GM18519 (cell line): ENCODE data around the gene ENO4.

ENCODE experiments used
- ATAC-seq: cut with Tn5 transposase; IDR thresholded peaks from one replicate; pipeline ENCODE4 v1.9.1; 2021; ENCODE audit warnings: mild to moderate bottlenecking, moderate library complexity; ENCODE audit not compliant: unreplicated experiment, low FRiP score

ENO4 gene

DNA sequence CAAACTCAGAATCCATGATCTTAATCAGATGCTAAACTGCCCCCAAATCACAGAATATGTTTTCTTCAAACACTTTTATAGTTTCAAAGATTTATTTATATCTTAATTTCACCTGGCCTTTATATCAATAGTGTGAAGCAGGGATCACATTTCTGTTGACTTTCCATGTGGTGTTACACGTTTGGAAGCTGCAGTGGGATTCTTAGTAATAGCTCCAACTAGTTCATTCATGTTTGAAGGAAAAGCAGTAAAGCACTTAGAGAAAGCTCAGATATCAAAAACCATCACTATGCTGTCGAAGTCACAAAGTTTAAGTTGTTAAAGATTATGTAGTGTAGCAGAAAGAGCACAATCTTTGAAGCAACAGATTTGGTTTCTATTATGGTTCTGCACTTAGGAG lies 16.8 kb downstream of the ENO4 start:
- ATAC-seq, result no peak

- no peak for ATAC-seq
Measured at GRCh38 chr10:116866987-116867595, 17.8 kb downstream of the ENO4 start.

- ATAC-seq, result no peak
Measured at GRCh38 chr10:116868198-116868676, 18.9 kb downstream of the ENO4 start.

- no peak for ATAC-seq
Measured at GRCh38 chr10:116868722-116869121, 19.4 kb downstream of the ENO4 start.

DNA sequence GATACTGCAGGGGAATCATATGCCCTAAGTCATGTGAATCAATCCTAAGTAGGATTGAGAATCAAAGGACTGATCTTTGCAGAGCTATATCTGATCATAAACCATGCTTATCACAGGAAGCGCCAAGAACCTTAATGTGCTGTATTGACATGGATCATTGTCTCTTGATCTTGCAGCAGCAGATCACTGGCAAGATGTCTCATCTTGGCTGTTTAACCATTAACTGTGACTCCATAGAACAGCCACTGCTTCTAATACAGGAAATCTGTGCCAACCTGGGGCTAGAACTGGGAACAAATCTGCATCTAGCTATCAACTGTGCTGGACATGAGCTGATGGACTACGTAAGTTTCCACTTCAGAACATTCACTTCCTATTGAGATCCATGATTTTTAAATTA lies 21.6 kb downstream of the ENO4 start:
- no peak for ATAC-seq

GRCh38 chr10:116873134-116873533 lies 23.8 kb downstream of the ENO4 start:
- ATAC-seq, result no peak

GRCh38 chr10:116875897-116876296 lies 26.6 kb downstream of the ENO4 start:
- no peak for ATAC-seq

DNA sequence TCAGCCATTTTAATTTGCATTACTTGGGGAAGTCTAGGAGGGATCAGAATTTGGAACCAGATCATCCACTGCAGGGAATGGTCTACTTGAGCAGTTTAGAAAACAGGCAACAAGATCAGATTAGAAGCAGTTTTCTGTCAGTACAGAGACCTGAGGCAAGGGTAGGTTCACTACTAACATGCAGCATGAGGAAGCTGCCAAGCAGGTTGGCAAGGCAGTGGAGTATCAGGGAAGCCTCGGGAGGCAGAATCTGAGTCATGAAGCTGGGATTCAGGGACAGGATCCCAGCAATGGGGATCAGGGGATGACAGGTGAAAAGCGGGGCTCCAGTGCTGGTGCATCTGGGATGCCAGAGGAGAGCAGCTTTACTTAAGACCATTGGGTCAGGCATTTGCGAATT lies 28.1 kb downstream of the ENO4 start:
- ATAC-seq, result no peak

DNA sequence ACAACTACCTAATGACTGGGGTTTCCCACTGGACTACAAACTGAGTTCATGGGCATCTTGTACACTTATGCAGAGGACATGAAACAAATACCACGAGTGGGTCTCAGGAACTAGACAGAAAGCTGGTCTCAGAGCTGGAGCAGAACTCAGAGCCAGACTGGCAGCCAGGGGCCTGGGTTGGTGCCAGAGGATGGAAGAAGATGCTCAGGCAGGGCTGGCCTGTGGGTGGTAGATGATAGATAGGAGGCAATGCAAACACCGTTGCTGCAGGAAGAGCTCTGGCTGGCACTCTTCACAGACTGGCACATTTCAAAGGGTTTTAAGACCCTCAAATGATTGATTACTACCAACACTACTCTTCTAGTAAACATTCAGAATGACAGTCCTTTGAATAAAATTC lies 28.8 kb downstream of the ENO4 start:
- ATAC-seq, result no peak

- no peak for ATAC-seq
Measured at GRCh38 chr10:116879817-116880216, 30.5 kb downstream of the ENO4 start.

DNA sequence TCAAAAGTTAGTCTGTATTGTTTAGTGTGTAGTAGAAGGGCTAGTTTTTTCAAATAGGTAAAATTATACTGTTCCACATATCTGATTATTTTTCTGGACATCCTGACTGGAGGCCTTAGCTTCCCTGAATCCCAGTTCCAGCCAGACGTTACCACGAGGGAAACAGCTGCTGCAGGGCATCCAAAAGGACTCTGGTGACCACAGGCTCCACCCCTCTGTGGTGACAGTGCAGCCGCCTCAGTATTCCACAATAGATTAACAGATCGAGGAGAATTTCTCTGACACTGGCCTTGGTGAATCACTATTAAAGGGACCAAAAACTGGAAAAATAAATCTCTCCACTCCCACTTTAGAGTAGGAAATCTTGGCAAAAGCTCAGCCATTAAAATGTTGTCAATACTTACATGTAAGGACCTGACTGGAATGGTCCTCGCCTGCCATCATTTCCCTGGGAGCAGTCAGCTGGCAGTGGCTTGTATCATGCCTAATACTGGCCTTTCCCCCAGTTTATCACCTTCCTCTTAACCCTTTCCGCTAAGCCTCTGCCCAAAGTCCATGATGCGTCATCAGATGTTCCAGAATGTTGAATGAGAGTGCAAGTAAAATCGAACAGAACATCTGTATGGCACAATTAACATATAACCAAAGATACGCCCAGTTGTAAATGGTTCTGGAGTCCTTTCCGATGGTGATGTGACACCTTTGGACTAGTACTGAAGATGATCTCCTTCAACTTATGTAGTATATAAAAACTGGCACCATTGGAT lies 31.6 kb downstream of the ENO4 start:
- no peak for ATAC-seq

DNA sequence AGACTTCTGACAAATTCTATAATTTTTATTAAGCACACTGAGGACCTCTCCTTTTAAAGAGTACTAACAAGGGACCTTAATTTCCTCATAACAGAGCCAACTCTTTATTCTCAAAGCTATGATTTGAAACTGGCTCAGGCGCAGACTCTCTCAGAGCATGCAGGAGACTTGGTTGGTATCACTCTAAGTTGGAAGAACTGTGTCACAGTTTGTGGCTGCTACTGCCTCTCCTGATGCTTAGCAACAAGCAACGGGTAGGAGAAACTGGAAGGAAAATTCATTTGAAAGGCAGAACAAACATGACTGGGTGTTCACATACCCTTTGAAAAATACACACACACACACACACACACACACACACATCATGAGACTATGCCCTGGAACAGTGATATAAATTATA lies 33.3 kb downstream of the ENO4 start:
- no peak for ATAC-seq

DNA sequence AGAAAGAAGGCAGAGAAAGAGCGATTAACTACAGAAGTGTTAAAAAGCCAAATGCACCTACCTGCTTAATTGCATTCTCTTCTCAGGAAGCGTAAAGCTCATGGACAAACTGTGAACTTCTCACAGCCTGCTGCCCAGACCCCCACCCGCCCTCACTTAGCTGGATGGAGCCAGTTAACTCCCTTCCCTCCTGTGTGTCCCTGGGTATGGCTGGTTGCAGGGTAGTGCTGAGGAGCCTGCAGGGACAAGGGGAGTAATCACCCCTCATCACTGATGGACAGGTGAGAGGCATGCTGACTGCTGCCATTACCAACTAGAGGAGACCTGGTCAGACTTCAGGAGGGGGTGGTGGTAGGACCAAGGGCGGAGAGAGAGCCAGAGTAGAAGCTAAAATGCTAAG lies 37.5 kb downstream of the ENO4 start:
- ATAC-seq, result no peak

DNA sequence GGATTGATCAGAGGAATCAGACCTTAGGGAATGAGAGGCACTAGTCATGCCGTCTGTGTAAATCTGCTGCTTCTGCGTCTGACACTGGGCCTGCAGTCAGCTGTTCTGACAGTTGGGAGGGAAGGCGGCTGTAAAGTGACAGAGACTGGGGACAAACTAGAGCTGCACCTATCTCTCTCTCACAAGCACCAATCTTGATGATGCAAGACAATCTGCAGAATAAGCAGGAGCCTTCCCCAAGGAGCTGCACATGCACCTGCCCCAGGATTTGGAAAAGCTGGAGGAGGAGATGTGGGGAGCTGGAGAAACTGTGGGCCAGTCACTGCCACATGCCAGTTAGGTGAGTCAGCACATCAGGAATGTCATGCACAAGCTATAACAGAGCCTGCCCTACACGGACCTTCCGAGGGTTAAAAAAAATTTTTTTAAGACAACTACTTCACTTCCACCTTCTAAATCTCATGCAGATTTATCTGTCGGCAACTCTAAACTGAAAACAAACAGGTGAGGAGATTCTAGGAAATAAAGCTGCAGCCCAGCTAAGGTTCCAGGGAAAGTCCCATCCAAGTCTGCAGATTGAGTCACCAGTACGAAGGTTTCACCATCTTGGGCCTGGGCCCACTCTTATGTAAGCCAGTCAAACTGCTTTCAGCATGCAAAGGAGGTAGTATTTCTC lies 39.2 kb downstream of the ENO4 start:
- no peak for ATAC-seq

- no peak for ATAC-seq
Measured at GRCh38 chr10:116889066-116889465, 39.8 kb downstream of the ENO4 start.

DNA sequence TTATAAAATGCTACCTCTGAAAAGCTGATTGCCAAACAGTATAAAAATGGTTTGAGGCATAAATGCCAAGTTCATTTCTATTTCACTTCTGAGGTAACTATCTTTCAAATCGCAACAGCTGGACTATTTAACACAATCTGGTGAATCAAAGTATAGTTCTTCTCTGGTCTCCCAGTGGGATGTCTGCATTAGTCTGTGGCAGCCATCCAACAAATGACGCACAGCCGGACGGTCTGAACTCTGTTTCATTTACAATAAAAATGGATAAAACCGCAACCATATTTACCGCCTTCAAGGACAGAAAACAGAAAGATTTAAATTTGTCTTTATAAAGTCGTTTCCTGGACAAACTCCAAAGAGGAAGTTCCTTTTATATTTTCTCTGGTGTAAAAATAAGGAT lies 41.9 kb downstream of the ENO4 start:
- ATAC-seq, result no peak

DNA sequence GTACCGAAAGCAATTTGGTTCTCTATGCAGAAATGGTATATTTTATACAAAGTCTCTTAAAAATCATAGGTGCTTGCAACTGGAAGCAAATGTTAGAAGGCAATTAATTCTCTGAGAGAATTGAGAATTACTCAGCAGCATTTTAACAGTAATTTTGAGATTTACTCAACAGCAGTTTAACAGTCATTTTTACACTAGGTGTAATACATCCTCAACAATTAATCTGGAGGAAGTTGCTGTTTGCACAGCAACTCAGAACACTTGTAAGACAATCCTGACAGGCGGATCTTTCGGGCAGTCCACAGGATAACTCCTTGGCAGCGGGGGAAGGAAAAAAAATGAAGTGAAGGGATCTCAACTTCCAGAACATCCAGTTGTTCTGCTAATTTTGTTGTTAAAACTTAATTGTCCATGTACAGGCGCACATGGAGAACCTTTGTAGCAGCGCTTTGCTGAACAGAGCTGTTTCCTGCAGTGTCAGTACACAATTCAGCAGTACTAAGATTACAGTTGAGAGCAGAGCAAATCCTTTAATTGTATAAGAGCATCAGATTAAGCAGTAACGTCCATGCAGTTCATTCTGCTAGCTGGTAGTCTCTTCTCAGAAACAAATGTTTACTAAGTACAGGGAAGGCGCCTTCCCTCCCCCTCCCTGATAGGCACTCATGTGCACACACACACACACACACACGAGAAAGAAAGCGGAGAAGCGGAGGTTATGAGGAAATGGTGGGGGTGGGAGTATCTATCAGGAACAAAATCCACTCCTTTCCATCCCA lies 43.8 kb downstream of the ENO4 start:
- ATAC-seq, result no peak

- no peak for ATAC-seq
Measured at GRCh38 chr10:116893686-116894037, 44.4 kb downstream of the ENO4 start.

DNA sequence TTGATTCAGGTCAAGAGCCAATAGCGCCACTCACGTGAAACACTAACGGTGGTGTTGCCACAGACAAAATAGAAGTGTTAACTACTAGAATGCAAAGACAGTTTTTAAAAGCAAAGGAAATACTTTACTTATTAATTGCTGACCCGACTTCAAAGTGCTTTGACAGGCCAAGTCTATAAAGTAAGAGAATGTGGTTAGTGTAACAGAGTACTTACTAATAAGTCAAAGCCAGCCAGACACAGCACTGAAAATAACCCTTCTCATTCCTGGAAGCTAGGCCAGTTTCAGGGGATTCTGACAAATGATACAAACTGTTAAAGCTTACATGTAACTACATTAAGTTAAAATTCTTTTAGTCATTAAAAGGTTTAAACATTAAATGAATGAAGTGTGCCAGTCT lies 50.3 kb downstream of the ENO4 start:
- ATAC-seq, result no peak

GRCh38 chr10:116905845-116906210 lies 56.5 kb downstream of the ENO4 start:
- ATAC-seq, result no peak
